22Rv1 (cell line): Measurements from ENCODE around the gene ULK4.

ENCODE experiments used
- ZFX ChIP-seq: fragments of 450-650 bp; IDR thresholded peaks from 2 replicates; pipeline ENCODE4 v1.6.1; 2017; ENCODE audit warnings: antibody characterized with exemption, borderline replicate concordance
- TF ChIP-seq, protein P1 (sequence below): fragments of 450-650 bp; IDR thresholded peaks from 2 replicates; pipeline ENCODE4 v1.5.1; 2017; ENCODE audit warnings: mild to moderate bottlenecking

- TF ChIP-seq, protein P1, sequence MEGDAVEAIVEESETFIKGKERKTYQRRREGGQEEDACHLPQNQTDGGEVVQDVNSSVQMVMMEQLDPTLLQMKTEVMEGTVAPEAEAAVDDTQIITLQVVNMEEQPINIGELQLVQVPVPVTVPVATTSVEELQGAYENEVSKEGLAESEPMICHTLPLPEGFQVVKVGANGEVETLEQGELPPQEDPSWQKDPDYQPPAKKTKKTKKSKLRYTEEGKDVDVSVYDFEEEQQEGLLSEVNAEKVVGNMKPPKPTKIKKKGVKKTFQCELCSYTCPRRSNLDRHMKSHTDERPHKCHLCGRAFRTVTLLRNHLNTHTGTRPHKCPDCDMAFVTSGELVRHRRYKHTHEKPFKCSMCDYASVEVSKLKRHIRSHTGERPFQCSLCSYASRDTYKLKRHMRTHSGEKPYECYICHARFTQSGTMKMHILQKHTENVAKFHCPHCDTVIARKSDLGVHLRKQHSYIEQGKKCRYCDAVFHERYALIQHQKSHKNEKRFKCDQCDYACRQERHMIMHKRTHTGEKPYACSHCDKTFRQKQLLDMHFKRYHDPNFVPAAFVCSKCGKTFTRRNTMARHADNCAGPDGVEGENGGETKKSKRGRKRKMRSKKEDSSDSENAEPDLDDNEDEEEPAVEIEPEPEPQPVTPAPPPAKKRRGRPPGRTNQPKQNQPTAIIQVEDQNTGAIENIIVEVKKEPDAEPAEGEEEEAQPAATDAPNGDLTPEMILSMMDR, result no peak
- TF ChIP-seq ZFX, result no peak
Observed at GRCh38 chr3:41265011-41265545, 696.8 kb downstream of the ULK4 start.
